Stimulated activated CD8-positive, alpha-beta memory T cell treated with anti-CD3 and anti-CD28 coated beads, Interleukin-2, amount 100 ng/mL, for 48 hours (primary cell): ENCODE results near the gene CATSPERE.
"Not testable (repeated sequence)": the region's sequence is repeated elsewhere in the genome, so short reads cannot be mapped to it uniquely, and the experiment has no call there.

Source experiments
- DNase-seq, 2 donors: peaks; one replicate each; pipeline ENCODE4 v3.0.0-alpha.2; 2020; ENCODE audit warnings: low read depth in 2 of 2

CATSPERE gene

DNA sequence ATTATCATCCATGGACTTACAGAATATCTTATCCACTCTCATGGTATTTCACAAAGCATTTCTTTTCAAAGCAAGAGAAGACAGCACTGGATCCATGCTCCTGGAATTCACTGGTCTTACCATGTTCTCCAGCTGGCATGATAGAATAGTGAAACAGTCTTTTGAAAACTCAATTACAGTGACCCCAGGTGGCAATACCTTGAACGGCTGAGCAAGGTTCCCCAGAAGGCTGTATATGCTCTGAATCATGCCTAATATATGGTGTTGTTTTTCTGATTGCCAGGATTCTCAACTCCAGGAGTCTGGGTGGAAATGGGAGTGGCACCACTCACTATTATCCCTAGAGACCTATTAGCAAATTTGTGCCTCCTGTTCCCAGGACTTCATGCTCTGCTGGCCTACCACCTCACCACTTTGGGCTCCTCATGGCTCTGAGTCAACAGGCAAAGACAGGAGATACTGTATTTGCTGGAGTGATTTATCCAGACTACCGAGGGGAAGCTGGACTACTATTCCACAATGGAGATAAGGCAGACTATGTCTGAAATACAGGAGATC, 87.6 kb downstream of the CATSPERE start:
- no peak for DNase-seq

- no peak for DNase-seq
Observed at GRCh38 chr1:244552336-244552735, 91.3 kb downstream of the CATSPERE start.

GRCh38 chr1:244556263-244556662, 95.2 kb downstream of the CATSPERE start:
- no peak for DNase-seq

DNA sequence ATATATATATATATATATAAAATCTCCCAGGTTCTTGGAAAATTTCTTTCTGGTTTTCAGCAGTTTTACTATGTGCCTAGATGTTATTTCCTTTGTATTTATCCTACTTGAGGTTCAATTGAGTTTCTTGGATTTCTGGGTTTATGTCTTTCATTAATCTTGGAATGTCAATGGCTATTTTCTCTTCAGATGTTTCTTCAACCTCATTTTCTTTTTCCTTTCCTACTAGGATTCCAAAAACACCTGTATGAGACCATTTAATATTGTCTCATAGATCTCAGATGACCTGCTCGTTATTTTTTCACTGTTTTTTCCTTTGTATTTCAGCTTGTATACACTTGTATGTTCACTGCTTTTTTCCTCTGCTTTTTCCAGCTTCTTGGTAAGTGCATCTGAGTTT, 96.5 kb downstream of the CATSPERE start:
- DNase-seq: no peak

DNA sequence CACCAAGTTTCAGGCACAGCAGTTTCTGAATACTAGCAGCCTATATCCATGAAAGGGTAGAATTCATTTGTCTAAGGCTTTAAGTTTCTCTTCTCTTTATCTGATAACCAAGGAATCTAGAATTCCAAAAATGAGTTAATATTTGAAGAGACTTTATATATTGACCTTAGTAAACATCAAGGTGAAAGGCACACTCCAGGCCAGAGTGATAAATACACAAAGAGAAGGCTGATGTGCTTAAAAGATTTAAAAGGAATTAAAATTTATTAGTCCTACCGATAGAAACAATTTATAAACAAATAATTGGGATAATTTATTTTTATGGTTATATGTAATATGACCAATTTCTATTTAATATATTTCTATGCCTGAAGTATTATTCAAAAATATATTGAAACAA, 98.5 kb downstream of the CATSPERE start:
- no peak for DNase-seq

- not testable (repeated sequence) for DNase-seq
Observed at GRCh38 chr1:244562877-244563276, 101.8 kb downstream of the CATSPERE start.

DNA sequence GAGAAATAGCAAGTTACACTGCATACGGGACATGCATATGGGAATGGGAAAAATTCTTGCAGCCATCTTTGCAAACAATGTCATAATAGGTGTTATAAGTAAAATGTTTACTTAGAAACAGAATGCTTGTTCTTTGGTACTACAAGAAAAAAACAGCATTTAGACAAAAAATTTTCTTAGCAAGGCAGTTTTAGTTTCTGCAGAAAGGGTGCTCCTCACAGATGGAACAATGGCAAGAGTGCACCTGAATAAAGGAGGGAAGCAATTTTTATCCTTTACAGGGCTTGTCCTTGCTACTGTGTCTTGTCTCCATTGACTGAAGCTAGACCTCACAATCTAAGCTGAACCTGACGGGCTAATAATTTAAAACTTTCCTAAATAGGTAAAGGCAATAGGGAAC, 112.7 kb downstream of the CATSPERE start:
- DNase-seq: no peak

- no peak for DNase-seq
Observed at GRCh38 chr1:244576259-244576892, 115.3 kb downstream of the CATSPERE start.

DNA sequence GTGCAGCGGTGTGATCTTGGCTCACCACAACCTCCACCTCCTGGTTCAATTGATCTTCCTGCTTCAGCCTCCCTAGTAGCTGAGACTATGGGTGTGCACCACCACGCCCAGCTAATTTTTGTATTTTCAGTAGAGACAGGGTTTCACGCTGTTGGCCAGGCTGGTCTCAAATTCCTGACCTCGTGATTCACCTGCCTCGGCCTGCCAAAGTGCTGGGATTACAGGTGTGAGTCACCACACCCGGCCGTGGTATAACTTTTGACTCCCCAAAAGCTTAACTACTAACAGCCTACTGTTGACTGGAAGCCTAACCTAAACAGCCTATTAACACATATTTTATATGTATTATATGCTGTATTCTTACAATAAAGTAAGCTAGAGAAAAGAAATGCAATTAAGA, 117.1 kb downstream of the CATSPERE start:
- not testable (repeated sequence) for DNase-seq

- no peak for DNase-seq
Observed at GRCh38 chr1:244583358-244583982, 122.4 kb downstream of the CATSPERE start.

DNA sequence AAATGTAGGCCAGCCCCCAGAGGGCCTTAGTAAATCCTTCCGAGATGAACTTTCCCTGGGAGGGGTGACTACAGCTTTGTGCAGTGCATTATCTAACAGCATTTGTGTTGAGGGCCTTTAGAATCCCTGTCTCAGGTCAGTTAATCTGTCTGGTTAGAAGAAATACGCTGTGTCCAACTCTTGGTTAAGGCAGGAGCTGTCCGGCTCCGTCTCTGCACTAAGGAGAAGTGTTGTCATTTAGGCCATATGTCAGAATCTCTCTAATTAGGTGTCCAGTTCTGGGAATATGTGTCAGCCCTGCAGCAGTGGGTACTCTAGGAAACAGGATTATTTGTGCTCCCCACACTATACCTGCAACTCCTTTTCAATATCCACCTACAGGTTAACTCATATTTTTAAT, 124.8 kb downstream of the CATSPERE start:
- no peak for DNase-seq

- no peak for DNase-seq
Observed at GRCh38 chr1:244590670-244591069, 129.6 kb downstream of the CATSPERE start.

GRCh38 chr1:244598611-244599010, 137.5 kb downstream of the CATSPERE start:
- no peak for DNase-seq

DNA sequence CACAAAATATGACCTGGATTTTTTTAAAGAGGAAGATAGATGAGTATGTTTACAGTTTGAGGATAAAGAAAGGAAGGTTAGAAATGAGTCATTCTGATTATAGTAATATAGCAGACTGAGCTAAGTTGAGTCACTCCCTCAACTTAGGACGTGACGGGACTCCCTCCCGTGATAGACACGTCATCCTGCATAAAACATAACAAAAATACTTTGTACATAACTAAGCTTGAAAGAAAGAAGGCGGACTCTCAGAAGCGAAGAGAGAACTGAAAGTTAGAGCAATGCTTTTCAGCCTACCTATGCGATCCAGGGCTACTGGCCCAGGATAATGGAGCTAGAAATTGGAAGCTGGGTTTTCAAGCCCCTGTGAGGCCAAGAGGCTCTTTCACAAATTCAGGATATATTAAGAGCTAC, 138.9 kb downstream of the CATSPERE start:
- peak in 1 of 2 donors; percentile 2 for DNase-seq

DNA sequence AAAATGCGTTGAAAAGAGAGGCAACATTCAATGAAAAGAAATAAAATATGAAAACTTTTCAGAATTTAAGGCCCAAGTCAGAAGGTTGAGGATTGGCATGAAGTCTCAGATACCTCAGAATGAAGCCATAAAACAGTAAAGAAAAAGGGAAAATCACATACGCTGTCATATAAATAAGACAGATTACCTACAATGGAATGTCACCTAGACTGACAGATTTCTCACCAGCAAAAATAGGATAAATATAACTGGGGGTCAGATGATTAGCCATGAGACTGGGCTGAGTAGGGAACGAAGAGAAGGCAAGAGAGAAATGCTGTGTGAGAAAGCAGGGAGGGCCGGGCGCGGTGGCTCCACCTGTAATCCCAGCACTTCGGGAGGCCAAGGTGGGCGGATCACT, 140.3 kb downstream of the CATSPERE start:
- DNase-seq: no peak

- DNase-seq: no peak
Observed at GRCh38 chr1:244603498-244603897, 142.4 kb downstream of the CATSPERE start.

DNA sequence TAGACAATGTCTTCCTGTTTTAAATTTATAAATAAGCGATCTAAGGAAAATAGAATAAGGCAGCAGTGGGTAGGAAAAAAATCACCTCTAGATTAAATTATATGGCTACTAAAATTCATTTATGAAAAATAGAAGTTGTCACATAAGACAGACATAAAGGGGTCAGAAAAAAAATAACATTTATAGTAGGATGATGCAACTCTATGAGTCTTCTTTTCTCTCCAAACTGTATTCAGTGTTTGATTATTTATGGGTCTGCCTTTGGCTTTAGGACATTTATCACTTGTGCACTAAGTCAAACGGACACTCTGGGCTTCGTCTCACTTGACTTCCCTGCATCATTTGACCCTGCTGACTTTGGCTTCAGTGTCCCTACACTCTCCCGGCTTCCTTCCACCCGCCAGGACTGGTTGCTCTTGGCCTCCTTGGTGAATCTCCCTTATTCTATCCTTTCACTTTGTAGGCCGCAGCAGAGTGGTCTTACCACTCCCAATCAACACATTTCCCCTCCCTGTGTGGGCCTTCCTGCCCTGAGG, 144.8 kb downstream of the CATSPERE start:
- no peak for DNase-seq

DNA sequence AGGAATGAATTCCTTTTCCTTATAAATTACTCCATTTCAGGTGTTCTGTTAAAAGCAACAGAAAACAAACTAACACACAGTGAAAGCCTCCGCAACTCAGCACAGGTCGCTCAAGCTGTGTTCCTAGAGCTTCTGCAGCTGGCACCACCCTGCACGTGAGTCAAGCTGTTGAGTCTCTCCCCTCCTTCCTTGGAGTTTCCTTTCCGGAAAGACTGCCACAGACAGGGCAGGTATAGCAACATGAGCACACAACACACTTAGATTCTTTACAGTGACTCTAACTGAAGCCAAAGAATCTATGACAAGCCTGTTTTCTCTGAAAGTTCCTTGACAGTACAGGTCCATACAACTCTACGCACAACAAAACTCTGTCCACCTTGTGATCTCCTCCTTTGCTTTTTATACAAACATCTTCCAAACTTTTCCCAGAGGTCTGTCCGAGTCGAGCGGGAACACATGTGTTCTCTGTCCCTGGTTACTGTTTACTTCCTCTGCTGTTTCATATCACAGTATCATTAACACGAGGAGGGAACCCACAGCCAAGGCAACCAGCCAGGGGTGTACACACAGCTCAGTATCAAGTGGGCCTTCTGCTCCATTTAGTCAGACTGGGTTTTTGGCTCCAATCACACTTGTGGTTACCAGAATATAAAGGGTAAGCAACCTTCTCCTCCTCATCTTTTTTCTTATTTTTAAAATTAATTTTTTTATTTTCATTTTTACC, 153.2 kb downstream of the CATSPERE start:
- DNase-seq: no peak

DNA sequence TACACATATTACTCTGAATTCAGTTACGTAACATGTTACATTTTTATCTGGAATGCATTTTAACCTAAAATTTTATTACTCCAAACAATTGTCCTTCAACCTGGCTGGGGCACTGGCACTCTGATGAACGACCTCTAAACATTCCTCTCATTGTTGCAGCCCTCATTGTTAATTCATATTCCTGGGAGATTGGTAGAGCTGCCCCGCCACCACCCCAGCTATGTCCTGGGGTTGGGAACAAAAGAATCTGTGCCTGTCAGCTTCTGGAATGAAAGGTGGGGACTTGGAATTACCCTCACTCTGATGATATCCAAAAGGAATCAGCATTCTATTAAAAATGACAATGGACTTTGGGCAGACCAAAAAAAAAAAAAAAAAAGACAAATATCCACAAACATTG, 153.8 kb downstream of the CATSPERE start:
- DNase-seq: no peak

DNA sequence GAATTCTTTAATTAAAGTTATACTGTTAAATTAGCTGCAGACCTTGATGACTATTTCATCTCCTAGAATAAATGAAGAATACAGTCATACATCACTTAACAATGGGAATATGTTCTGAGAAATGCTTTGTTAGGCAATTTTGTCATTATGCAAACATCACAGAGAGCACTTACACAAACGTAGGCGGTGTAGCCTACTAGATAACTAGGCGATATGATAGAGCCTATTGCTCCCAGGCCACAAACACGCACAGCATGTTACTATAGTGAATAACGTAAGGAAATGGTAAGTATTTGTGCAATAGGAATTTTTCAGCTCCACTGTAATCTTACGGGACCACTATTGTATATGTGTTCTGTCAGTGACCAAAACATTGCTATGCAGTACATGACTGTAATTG, 154.2 kb downstream of the CATSPERE start:
- no peak for DNase-seq

DNA sequence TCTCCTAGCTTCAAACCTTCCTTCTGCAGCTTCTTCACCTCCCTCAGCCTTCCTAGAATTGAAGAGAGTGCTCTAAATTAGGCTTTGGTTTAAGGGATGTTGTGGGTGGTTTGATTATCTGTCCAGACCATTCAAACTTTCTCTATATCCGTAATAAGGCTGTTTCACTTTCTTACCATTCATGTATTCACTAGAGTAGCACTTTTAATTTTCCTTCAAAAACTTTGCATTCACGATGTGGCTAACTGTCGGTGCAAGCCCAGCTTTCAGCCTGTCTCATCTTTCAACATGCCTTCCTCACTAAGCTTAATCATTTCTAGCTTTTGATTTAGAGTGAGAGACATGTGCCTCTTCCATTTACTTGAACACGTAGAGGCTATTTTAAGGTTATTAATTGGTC, 165.6 kb downstream of the CATSPERE start:
- no peak for DNase-seq

- no peak for DNase-seq
Observed at GRCh38 chr1:244628789-244629188, 167.7 kb downstream of the CATSPERE start.

DNA sequence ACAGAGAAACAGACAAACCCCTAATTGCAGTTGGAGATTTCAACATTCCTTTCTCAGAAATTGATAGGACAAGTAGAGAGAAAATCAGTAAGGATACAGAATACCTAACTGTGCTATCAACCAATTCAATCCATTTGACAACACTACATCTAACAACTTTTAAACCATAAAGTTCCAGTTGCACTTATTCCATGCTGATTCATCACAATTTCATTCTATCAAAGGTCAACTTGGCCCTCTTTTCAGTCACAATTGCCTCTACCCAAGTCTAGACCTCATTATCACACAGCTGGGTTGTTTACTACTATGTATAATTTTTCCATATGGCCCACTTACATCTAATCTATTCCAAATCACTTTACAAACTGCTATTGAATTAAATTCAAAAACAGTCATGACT, 172.1 kb downstream of the CATSPERE start:
- no peak for DNase-seq
